Fibroblast of skin of left quadriceps (primary cell): ENCODE measurements around the gene SPSB3.
A peak's percentile ranks its signal among the peaks of the same experiment; 100 is the strongest.

Source experiments
- DNase-seq, 2 experiments: peaks; one replicate each; pipeline ENCODE4 v3.0.0-alpha.2; 2013; ENCODE audit warnings: low read depth in 2 of 2

Gene SPSB3

DNA sequence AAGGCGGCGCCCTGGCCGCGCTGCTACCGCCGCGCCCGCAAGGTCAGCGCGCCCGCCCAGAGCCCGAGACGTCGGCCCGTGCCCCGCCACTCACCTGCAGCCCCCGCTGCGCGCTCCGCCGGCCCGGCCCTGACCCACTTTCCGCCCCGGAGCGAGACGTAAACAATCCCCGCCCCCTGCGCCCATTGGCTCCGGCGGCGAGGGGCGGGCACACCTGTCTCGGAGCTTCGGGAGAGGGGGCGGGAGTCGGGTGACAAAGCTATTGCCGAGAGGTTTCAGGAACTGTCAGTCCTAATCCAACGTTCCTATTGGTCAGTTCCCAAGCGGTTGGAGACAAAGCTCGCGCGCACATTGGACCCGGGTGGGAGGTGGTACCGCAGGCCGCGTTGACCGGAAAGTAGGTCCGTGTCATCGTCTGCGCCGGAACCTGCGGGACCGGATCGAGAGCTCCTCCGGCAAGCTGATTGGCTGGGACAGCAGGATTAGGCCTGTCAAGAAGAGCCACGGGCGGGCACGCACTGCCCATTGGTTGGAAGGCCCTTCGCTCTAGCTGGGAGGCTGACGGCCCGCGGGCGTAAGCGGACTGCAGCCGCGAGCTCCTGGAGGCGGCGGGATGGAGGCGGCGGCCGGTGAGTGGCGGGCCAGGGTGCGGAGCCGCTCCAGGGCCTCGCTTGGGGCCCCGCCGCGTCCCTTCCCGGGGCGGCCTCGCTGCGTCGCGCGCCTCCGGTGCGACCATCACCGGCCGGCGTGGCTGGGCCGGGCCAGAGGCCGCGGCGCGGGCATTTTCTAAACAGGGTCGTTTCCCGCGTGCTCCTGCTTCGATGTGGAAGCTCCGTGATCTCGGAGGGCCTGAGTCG, at the start of gene SPSB3, which contains the start of gene NUBP2:
TSS of gene SPSB3 (minus strand) at position 164 of the 857 bp plus-strand sequence. CDS start 1,088 bp downstream, outside the sequence.
TSS of gene NUBP2 (plus strand) at position 553 of the 857 bp plus-strand sequence. CDS start at position 614, 61 bp downstream.
- peak; percentile 100 for DNase-seq

DNA sequence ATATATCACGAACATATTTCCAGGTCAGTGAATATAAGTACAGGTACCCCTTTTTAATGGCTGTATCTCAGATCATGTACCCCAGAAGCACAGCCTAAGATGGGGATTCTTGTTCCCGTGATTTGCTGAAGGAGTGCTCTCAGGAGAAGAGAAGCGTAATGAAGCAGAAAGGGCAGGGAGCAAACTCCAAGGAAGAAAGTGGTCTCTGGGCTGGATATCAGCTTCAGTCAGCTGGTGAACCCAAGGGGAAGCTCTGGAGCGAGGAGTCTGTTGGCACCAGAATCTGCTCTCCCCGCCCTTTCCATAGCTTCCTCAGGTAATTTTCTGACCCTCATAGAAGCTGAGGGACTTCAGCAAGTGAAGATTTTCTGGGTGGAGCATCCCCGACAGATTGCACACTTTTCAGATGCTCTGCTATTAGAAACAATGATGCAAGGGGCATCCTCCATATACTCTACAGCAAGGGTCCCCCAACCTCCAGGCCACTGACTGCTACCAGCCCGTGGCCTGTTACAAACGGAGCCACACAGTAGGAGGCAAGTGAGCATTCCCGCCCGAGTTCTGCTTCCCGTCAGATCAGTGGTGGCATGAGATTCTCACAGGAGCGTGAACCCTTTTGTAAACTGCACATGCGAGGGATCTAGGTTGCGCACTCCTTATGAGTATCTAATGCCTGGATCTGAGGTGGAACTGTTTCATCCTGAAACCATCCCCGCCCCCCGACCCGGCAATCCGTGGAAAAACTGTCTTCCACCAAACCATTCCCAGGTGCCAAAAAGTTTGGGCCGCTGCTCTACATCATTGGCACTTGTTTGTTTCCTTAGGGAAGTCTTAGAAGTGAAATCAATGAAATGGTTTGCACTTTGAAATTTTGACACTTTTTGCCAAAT, 49.1 kb upstream of the SPSB3 start:
- DNase-seq, result no peak

- no peak for DNase-seq
Observed at GRCh38 chr16:1830213-1830612, 47.8 kb upstream of the SPSB3 start.

- no peak for DNase-seq
Observed at GRCh38 chr16:1828645-1829410, 46.5 kb upstream of the SPSB3 start.

DNA sequence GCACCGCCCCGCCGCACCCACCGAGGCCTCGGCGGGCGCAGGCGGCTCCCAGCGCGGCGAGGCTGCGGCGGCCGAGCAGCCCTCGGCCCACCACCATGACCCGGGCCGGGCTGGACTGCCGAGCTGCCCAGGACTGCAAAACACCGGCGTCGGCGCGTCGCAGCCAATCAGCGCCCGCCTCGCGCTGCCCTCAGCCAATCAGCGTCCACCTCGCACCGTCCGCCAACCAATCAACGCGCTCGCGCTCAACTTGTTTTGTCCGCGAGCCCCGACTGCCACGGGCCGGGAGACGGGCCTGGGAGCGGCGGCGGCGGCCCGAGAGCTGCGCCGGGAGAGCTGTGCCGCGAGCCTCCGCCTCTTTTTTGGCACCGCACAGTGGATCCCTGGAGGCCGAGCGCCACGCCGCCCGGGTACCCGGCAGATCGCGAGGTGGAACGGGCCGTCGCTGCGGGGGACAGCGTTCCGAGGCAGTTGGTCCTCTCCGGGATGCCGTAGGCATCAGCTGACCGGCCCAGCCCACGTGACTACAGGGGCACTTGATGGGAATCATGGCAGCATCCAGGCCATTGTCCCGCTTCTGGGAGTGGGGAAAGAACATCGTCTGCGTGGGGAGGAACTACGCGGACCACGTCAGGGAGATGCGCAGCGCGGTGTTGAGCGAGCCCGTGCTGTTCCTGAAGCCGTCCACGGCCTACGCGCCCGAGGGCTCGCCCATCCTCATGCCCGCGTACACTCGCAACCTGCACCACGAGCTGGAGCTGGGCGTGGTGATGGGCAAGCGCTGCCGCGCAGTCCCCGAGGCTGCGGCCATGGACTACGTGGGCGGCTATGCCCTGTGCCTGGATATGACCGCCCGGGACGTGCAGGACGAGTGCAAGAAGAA, 44.6 kb upstream of the SPSB3 start, which contains the start of the genes FAHD1 and HAGH:
TSS of gene FAHD1 (plus strand) at position 516 of the 883 bp plus-strand sequence. CDS start at position 549, 33 bp downstream.
TSS of gene HAGH (minus strand) at position 135 of the 883 bp plus-strand sequence. CDS start at position 97, 38 bp downstream.
- peak; percentile 84 for DNase-seq

DNA sequence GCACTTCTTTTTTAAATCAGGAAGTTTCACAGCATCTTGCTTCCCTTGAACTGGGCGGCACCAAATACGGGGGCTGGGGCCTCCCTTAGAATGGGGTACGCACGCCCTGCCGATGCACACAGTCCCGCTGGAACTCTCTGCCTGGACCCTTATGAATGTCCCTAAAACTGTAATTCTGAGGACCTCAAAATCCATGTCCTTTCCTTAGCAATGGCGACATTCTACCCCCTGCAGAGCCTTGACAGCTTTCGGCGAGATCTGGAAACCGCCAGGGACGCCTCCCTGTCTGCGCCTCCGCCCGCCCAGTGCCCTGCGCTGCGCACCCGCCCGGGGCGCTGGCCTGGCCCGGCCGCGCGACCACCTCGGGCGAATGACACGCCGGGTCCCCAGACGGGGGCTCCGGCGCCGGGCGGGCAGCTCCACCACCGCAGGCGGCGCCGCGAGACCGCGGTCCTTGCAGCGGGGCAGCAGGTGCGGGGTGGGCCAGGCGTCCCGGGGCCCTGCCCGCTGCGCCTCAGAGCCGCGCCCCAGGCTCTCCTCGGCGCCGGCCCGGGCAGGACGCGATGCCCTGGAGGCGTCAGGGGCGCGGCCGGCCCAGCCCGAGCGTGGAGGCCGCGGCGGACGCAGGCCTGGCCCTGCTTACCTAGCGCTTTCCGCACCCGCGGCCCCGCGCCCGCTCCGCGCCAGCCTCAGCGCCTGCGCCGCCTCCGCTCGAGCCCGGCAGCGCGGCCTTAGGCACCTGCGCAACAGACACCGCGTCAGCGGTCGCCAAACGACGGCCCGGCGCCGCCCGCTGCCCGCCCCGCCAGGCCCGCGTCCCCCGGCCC, 43.7 kb upstream of the SPSB3 start:
- peak in 1 of 2 experiments; percentile 5 for DNase-seq

DNA sequence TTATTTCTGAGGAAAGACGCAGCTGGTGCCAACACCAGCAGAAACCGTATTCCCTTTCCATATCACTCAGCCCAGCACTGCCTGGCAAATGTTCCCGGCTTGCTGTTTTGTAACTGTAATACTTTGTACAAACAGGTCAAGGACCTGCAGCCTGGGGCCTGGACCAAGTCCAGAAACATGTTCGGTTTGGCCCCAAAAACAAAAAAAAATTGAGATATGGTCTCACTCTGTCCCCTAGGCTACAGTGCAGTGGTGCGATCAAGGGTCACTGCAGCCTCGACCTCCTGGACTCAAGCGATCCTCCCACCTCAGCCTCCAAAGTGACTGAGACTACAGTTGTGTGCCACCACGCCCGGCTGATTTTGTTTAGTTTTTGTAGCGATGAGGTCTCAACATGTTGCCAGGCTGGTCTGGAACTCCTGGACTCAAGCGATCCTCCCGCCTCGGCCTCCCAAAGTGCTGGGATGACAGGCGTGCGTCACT, 43.1 kb upstream of the SPSB3 start:
- DNase-seq, result no peak

DNA sequence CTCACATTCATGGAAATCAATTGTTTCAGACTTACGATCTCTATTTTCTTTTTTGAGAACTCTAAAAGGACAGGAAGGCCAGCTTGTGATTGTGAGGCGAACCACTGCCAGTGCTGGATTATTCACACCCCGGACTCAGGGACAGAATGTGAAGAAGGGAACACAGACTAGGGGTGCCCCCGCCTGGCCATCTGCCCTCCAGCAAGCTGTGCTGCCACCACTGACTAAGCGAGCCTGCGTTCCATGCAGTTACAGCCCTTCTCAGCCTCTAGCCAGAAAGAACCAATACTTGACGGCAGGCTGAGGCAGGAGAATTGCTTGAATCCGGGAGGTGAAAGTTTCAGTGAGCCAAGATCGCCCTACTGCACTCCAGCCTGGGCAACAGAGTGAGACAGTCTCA, 41.5 kb upstream of the SPSB3 start:
- peak in 1 of 2 experiments; percentile 3 for DNase-seq

GRCh38 chr16:1822801-1823200, 40.4 kb upstream of the SPSB3 start:
- DNase-seq, result no peak

DNA sequence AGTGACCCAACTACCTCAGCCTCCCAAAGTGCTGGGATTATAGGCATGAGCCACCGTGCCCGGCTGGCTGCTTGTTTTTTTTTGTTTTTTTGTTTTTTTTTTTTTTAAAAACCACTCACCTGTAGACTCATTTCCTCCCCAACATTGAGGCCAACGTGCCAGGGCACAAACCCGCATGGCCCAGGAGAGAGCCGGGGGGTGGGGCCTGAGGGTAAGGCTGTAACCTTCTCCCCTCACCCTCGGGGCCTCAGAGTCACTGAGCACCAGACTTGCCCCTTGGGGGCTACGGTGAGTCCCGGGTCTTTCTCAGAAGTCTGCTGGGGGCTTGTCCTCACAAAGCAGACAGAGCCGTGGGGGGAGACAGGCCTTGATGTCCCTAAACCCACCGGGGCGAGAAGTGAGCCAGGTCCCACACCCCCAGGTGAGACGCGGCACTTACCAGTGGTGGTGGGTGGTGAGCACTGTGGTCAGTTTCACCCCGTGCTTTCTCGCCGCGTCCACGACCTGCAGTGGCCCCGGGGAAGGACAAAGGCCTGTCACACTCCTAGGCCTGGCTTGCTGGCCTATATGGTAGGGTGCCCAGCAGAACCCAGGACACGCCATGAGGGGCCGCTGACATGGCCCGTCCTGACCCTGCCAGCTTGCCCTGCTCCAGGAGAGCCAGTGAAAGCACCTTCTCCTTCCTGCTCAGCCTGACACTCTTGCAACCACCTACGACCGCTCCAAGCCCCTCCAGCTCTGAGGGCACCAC, 39.7 kb upstream of the SPSB3 start:
- DNase-seq, result no peak

DNA sequence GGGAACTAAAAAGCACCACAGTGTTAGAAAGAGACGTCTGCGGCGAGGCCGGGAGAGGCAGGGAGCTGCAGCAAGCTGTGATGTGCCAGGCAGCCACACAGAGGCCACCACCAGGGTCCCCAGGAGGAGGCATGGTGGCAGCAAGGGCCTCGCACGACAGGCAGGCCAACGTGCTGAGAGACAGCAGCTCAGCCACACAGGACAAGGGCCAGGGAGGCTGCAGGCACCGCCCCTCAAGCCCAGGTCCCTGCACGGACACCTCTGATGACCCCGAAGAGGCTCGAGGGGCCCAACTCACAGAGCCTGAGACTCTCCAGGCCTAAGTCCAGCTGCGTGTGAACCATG, 38.5 kb upstream of the SPSB3 start:
- DNase-seq, result no peak

DNA sequence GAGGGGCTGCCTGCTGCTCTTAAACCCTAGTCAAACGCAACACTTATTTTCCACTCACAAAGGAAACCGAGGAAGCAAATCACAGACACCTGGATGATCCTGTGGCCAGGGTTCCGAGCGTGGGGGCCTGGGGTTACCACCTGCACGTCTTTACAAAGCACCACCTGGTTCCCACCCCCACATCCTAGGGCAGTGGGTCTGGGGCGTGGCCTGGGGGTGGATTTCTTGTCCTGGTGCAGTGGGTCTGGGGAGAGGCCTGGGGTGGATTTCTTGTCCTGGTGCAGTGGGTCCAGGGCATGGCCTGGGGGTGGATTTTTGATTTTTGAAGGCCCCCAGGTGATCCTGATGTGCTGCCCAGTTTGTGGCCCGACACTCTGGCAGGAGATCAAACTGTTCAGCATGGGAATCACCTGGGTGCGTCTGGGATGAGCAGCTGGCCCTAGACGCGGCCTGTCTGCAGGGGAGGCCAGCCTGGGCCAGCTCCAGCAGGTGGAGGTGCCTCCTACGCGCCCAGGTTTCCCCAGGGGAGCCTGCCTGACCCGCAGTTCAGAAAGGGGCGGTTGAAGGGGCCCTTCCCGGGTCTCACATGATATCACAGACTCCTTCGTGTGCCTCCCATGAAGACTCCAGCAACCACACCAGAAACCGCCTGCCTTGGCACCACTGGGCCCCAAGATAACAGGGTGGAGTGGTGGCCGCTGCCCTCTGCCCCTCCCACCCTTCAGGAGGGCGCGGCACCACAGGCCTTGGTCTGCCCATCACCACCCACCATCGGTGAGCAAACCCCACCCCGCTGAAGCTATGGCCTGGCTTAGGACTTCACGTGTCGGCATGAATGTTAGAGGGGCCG, 38.0 kb upstream of the SPSB3 start:
- no peak for DNase-seq

- DNase-seq, result no peak
Observed at GRCh38 chr16:1819611-1820010, 37.2 kb upstream of the SPSB3 start.

- DNase-seq, result no peak
Observed at GRCh38 chr16:1818873-1819525, 36.6 kb upstream of the SPSB3 start.

DNA sequence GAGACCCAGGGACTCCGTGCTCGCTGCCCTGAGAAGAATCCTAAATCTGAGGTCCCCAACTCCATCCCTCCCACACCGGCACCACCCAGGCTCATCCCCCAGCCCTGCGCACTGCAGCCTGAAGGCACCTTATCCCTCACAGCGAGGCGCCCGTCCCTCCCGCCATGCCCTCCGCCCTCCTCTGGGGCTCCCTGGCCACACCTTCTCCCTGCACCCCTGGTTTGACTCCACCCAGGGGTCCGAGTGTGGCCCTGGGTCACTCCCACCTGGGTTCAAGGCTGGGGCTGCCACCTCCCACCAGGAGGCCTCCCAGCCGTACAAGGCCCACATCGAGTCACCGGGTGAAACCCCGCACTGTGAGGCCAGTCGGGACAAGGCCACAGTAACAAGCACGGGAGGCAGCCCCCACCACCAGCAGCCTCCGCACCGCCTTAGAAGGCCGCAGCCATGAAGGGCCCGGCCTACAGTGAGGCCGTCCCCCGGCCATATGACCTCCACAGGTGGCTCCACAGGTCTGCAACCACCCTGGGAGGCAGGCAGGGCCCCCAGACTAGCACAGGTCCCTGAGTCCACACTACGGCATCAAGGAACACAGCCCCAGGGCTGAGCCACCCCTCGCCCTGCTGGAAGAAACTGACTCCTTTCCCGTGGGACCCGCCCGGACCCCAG, 36.0 kb upstream of the SPSB3 start:
- DNase-seq, result no peak

- no peak for DNase-seq
Observed at GRCh38 chr16:1817716-1818115, 35.3 kb upstream of the SPSB3 start.

DNA sequence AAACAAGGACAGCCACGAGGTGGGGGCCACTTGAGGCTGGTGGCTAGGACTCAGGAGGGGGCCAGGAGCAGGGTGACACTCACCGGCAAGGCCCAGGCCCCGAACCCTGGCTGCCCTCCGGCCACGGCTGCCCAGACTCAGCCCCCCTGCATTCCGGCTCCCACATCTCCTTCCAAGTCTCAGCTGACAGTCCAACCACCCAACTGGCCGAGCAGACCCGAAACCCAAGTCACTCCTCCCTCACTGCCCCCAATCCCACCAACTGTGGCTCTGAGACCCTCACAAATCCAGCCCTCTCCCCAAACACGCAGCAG, 34.9 kb upstream of the SPSB3 start:
- DNase-seq, result no peak
